GM19025 (cell line): ENCODE results near the gene VPS26C.
"Not testable (repeated sequence)": the region's sequence is repeated elsewhere in the genome, so short reads cannot be mapped to it uniquely, and the experiment has no call there.

Experiments used
- ATAC-seq: cut with Tn5 transposase; IDR thresholded peaks from one replicate; pipeline ENCODE4 v1.9.1; 2021; ENCODE audit warnings: mild to moderate bottlenecking, low read depth, moderate library complexity; ENCODE audit not compliant: unreplicated experiment

The VPS26C gene

GRCh38 chr21:37267269-37268185, at the start of gene VPS26C:
TSS of gene VPS26C (minus strand) at chr21:37267334. CDS start at chr21:37267294, 40 bp downstream.
- ATAC-seq, result peak; percentile 91

DNA sequence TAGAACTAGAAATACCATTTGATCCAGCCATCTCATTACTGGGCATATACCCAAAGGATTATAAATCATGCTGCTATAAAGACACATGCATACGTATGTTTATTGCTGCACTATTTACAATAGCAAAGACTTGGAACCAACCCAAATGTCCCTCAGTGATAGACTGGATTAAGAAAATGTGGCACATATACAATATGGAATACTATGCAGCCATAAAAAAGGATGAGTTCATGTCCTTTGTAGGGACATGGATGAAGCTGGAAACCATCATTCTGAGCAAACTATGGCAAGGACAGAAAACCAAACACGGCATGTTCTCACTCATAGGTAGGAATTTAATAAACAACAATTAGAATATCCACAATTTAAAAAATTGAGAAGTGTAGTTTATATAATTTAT, 48.9 kb upstream of the VPS26C start:
- not testable (repeated sequence) for ATAC-seq

DNA sequence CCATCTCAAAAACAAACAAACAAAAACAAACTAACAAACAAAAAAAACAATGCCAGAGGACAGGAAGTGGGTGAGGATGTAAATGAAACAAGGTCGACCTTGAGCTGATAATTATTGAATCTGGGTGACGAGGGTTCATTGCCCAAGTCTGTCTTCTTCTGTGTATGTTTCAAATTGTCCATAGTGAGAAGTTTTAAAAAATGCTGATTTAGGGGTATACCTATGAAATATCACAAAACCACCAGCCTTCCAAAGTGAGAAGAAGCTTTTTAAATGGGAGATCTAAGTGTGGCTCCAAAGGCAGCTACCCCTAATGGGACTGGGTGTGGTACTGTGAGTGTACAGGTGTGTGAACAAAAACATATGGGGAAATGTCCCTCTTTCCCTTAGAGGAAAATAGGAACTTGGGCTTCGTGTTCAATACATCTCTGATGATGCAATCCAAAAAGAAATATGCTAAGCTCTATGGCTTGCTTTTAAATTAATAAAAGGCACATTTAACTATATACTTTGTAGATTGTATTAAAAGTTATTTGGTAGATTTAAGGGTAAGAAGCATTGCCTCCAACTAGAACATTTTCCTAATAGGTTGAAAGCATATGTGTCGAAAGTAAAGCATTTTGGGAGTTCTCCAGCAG, 33.1 kb upstream of the VPS26C start:
- no peak for ATAC-seq

GRCh38 chr21:37297364-37297763, 30.2 kb upstream of the VPS26C start:
- ATAC-seq, result no peak

GRCh38 chr21:37294679-37295078, 27.5 kb upstream of the VPS26C start:
- no peak for ATAC-seq

DNA sequence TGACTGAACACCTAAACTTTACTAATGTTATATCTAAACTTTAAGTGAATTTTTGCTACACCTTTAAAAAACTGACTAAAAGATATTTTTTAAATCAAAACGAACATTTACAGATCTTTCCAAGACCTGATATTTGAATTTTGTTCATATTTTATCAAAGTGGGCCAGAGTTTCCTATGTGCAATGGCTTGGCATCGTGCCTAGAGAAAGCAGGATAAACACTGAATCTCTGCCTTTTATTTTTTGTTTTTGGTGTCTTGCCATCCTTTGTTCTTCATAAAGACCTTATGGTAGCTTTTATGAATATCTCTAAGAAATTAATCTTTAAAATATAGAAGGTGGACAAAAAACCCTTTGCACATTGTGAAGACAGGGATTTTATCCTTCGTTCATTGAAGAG, 25.8 kb upstream of the VPS26C start:
- ATAC-seq, result no peak

DNA sequence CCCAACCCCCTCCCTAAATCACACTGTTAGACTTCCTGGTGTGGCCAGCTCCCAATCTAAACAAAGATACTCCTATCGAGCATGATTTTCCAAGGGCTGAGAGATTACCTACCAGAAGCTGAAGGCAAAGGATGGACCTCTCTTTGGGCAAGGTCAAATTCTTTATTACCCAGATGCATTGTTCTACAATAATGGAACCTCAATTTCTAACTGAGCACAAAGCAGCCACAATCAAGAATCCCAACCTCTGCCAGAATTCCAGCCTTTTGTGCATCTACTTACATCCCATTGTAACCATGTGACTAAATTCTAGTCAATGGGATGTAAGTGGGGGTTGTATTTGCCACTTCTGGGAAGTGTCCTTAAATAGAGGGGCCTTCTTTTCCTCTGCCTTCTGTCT, 24.9 kb upstream of the VPS26C start:
- no peak for ATAC-seq

GRCh38 chr21:37283191-37283710, 16.1 kb upstream of the VPS26C start:
- not testable (repeated sequence) for ATAC-seq

DNA sequence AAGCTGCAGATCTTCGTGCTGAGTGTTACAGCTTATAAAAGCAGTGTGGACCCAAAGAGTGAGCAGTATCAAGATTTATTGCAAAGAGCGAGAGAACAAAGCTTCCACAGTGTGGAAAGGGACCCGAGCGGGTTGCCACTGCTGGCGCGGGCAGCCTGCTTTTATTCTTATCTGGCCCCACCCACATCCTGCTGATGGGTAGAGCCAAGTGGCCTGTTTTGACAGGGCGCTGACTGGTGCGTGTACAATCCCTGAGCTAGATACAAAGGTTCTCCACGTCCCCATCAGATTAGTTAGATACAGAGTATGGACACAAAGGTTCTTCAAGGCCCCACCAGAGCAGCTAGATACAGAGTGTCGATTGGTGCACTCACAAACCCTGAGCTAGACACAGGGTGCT, 15.5 kb upstream of the VPS26C start:
- not testable (repeated sequence) for ATAC-seq

- ATAC-seq, result no peak
Measured at GRCh38 chr21:37281993-37282392, 14.9 kb upstream of the VPS26C start.

DNA sequence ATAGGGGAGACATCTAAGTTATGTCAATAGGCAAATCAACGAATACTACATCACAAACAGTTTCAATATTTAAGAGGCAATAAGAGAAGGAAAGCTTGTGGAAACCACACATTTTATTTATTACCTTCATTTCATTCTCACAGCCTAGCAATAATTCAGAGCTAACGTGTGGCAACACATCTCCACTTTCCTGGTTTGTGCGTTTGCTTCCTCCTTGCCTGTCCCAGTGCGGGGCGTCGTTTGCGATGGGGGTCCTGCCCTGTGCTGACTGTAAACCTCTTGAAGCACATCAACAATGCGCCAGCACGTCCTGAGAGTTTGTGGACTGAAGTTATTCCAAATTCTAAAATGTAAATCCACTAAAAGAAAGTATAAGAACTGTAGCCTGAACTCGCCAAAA, 14.4 kb upstream of the VPS26C start:
- ATAC-seq, result no peak

DNA sequence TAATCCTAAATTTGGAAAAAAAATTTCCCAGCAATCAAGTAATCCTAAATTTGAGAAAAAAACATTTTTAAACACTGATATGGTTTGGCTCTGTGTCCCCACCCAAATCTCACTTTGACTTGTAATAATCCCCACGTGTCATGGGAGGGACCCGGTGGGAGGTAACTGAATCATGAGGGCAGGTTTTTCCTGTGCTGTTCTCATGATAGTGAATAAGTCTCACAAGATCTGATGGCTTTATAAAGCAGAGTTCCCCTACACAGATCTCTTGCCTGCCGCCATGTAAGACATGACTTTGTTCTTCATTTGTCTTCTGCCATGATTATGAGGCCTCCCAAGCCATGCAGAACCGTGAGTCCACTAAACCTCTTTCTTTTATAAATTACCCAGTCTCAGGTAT, 12.1 kb upstream of the VPS26C start:
- not testable (repeated sequence) for ATAC-seq

GRCh38 chr21:37278199-37278598, 11.1 kb upstream of the VPS26C start:
- no peak for ATAC-seq

- ATAC-seq, result no peak
Measured at GRCh38 chr21:37276377-37276776, 9.2 kb upstream of the VPS26C start.

GRCh38 chr21:37273911-37274690, 7.0 kb upstream of the VPS26C start:
- ATAC-seq, result no peak

- ATAC-seq, result no peak
Measured at GRCh38 chr21:37273440-37273839, 6.3 kb upstream of the VPS26C start.

DNA sequence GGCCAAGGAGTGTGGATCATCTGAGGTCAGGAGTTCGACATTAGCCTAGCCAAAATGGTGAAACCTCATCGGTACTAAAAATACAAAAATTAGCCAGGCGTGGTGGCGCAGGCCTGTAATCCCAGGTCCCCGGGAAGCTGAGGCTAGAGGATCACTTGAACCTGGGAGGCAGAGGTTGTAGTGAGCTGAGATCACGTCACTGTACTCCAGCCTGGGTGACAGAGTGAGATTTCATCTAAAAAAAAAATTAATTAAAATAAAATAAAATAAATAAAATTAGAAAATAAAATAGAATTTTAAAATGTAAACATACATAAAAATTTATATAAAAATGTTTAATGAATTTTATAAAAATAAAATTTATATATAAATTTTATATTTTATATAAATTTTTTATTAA, 5.8 kb upstream of the VPS26C start:
- no peak for ATAC-seq

DNA sequence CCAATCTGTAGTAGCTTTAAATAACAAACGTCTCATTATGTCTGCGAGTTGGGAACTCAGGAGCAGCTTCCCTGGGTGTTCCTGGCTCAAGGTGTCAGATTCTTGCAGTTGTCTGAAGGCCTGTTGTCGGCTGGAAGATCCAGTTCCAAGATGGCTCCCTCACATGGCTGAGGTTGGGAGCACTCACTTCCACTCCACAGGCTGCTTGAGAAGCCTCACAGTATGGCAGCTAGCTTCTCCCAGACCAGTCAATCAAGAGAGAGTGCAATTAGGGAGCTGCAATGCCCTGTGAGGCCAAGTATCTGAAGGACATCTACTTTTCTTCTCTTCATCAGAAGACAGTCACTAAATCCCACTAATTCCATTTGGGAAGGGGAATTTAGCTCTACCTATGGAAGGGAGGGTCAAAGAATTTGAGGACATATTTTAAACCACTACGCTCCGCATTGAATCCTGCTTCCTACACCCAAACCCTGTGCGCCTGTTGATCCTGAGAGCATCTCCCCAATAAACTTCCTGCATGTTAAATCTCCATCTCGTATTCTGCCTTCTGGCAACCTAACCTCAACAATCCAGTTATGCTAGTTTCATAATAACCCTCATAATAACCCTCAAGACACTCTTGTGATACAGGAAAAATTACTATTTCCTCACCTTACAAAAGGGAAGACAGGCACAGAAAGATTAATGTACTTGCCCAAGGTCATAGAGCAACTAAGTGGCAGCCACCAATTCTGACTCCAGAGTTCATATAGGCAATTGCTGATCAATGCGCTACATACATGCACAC, 3.6 kb upstream of the VPS26C start:
- ATAC-seq, result no peak

DNA sequence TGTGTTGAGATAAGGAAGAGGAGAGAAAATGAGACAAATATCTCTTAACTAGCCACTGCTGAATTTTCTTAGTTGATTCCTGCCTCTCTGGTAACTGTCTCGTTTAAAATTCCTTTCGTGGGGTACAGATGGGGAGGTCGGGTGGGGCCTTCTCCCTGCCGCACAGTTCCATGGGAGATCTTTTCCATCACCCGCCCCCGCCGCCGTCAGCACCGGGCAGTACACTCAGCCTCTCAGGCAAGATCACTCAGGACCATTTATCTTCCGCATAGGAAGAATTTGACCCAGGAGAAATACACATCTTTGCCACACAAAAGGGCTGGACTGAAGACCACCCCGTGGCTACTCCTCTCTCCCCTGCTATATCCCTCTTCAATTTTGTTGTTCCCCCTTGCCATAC, 2.3 kb upstream of the VPS26C start:
- ATAC-seq, result no peak

DNA sequence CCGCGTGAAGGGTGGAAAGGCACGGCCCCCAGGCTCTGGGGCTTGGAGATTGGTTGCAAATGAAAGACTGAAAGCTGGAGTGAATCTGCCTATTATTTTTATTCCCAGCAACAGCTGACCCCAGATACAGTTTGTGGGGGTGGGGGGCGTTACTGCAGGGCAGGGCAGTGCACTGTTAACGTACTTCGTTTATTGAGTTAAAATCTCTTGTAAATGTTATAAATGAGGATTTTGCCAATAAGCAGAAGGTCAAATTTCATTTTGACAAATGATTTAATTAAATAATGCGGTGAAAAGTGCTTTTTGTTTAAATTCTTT, 1.0 kb upstream of the VPS26C start:
- ATAC-seq, result no peak
